CD4-positive, alpha-beta T cell (primary cell): ENCODE measurements around the gene USP47. TPM values are rescaled to one million over a fixed set of nuclear protein-coding genes. Genes with fewer than 3 reads are reported as not detected.

Experiments used
- ATAC-seq: fragments of 200-7000 bp; cut with Tn5 transposase; one replicate; pipeline ENCODE4 v1.10.0; 2022; ENCODE audit warnings: mild to moderate bottlenecking; ENCODE audit not compliant: poor library complexity
- CTCF ChIA-PET: fragments of 350-600 bp; sonication (Branson Sonifier 250); formaldehyde crosslinking; loops from one replicate; lab custom pipeline; 2021; ENCODE audit warnings: antibody characterized with exemption, inconsistent platforms; lab: Charles Lee
- POLR2A ChIA-PET: fragments of 350-600 bp; sonication (Branson Sonifier 250); formaldehyde crosslinking; loops from one replicate; lab custom pipeline; 2021; ENCODE audit warnings: antibody characterized with exemption, inconsistent platforms; lab: Charles Lee
- DNase-seq, 14 experiments: peaks; one replicate each; pipeline ENCODE4 v3.0.0-alpha.2; 2013 to 2020; ENCODE audit warnings: mixed read lengths in 2 of 14
- H3K27ac ChIP-seq, 2 donors: one replicate each; pipeline versions ENCODE4 v1.5.1 to v1.7.0; 2013; ENCODE audit warnings: low read length in 2 of 2, low read depth in 1 of 2, mild to moderate bottlenecking in 1 of 2
- H3K27me3 ChIP-seq, 2 experiments: 1 replicate in 1 of 2; 2 replicates in 1 of 2; pipeline versions ENCODE4 v1.6.1 to v1.7.0; 2013; ENCODE audit warnings: low read length in 2 of 2, control low read depth in 1 of 2, mild to moderate bottlenecking in 1 of 2, moderate library complexity in 1 of 2; ENCODE audit not compliant: insufficient read depth in 2 of 2, control insufficient read depth in 1 of 2
- H3K36me3 ChIP-seq: one replicate; pipeline ENCODE4 v1.6.1; 2013; ENCODE audit warnings: low read length, control low read depth; ENCODE audit not compliant: insufficient read depth
- H3K4me1 ChIP-seq: one replicate; pipeline ENCODE4 v1.6.1; 2013; ENCODE audit warnings: low read length, control low read depth; ENCODE audit not compliant: insufficient read depth
- H3K4me3 ChIP-seq: one replicate; pipeline ENCODE4 v1.5.1; 2013; ENCODE audit warnings: mild to moderate bottlenecking, low read length, moderate library complexity
- H3K9me3 ChIP-seq, 2 experiments: 1 replicate in 1 of 2; 2 replicates in 1 of 2; pipeline versions ENCODE4 v1.6.1 to v1.7.0; 2013; ENCODE audit warnings: low read length in 2 of 2, mild to moderate bottlenecking in 2 of 2, control low read depth in 1 of 2, moderate library complexity in 1 of 2; ENCODE audit not compliant: control insufficient read depth in 1 of 2, insufficient read depth in 1 of 2
- H3K27ac Mint-ChIP-seq: one replicate; pipeline ENCODE4 v1.8.0; 2020; ENCODE audit warnings: mixed read lengths
- H3K27me3 Mint-ChIP-seq: one replicate; pipeline ENCODE4 v1.8.0; 2021; ENCODE audit warnings: mixed read lengths
- H3K36me3 Mint-ChIP-seq: one replicate; pipeline ENCODE4 v1.8.0; 2021; ENCODE audit warnings: low read depth, mixed read lengths
- H3K4me1 Mint-ChIP-seq: one replicate; pipeline ENCODE4 v1.8.0; 2021; ENCODE audit warnings: low read depth, mixed read lengths
- H3K4me3 Mint-ChIP-seq: one replicate; pipeline ENCODE4 v1.8.0; 2020; ENCODE audit warnings: mild to moderate bottlenecking, mixed read lengths
- H3K9me3 Mint-ChIP-seq: one replicate; pipeline ENCODE4 v1.8.0; 2020; ENCODE audit warnings: mixed read lengths
- CTCF ChIP-seq: fragments of 200-600 bp; IDR thresholded peaks from one replicate; pipeline ENCODE4 v1.8.0; 2022; ENCODE audit warnings: antibody characterized with exemption, mild to moderate bottlenecking
- intact Hi-C, 2 experiments: fragments of 100-400 bp; cut with DNase I in 1 of 2; cut with micrococcal nuclease in 1 of 2; formaldehyde crosslinking; loops; one replicate each; pipeline versions ENCODE4 v1.15.1 to v1.9.0; 2023 to 2025; cut with DNase I, micrococcal nuclease
- total RNA-seq, 174 experiments: library from RNA in 2 of 174; stranded (reverse) in 2 of 174; gene quantifications; one replicate each; pipeline ENCODE4 v1.2.3 and lab custom pipeline; 2021 to 2026

Gene USP47
- total RNA-seq, 2 experiments from 2014 or later, result 97.0 to 100 TPM

- CTCF ChIA-PET, result no interaction called here
- ATAC-seq (no peak), DNase-seq (no peak)
- Mint-ChIP-seq H3K4me3 (no peak overlapping the region), H3K4me1 (peaks cover 40% of the 10 kb centered on the region), H3K36me3 (peaks cover 6% of the 10 kb centered on the region), H3K9me3 (no peaks in the 10 kb centered on the region), H3K27ac (no peak overlapping the region), H3K27me3 (no peaks in the 10 kb centered on the region)
- Histone ChIP-seq H3K36me3 (no peaks in the 10 kb centered on the region), H3K27me3 (no peaks in the 10 kb centered on the region), H3K4me3 (no peak overlapping the region), H3K4me1 (peaks cover 37% of the 10 kb centered on the region), H3K27ac (no peak overlapping the region), H3K9me3 (no peaks in the 10 kb centered on the region)
- POLR2A ChIA-PET, result no interaction called here
- intact Hi-C loops, result no loop called here
- TF ChIP-seq CTCF, result no peak
Observed at GRCh38 chr11:11963842-11964773, 122.3 kb downstream of the USP47 start.

GRCh38 chr11:11964774-11965150, 123.0 kb downstream of the USP47 start:
- DNase-seq (no peak), ATAC-seq (no peak)
- Mint-ChIP-seq H3K36me3 (peaks cover 5% of the 10 kb centered on the region), H3K27me3 (no peaks in the 10 kb centered on the region), H3K4me3 (no peak overlapping the region), H3K4me1 (peaks cover 33% of the 10 kb centered on the region), H3K9me3 (no peaks in the 10 kb centered on the region), H3K27ac (no peak overlapping the region)
- Histone ChIP-seq H3K27ac (no peak overlapping the region), H3K4me3 (no peak overlapping the region), H3K9me3 (no peaks in the 10 kb centered on the region), H3K36me3 (no peaks in the 10 kb centered on the region), H3K27me3 (no peaks in the 10 kb centered on the region), H3K4me1 (peaks cover 33% of the 10 kb centered on the region)
- POLR2A ChIA-PET, result no interaction called here
- intact Hi-C loops, result loop anchor here in 1 of 2 experiments (5.0 kb wide), 1 partner anchor 167 kb away; no protein-coding TSS in a partner anchor
- no peak for TF ChIP-seq CTCF
- CTCF ChIA-PET, result no interaction called here

GRCh38 chr11:11965192-11965591, 123.4 kb downstream of the USP47 start:
- TF ChIP-seq CTCF, result no peak
- no peak overlapping the region for H3K4me3 Mint-ChIP-seq
- H3K4me3 ChIP-seq, result no peak overlapping the region
- no peaks in the 10 kb centered on the region for H3K36me3 ChIP-seq
- H3K4me1 Mint-ChIP-seq, result peaks cover 29% of the 10 kb centered on the region
- intact Hi-C loops, result loop anchor here in 1 of 2 experiments (5.0 kb wide), 1 partner anchor 168 kb away; no protein-coding TSS in a partner anchor
- ChIA-PET CTCF (no interaction called here), POLR2A (no interaction called here)
- no peak for ATAC-seq
- H3K9me3 Mint-ChIP-seq, result no peaks in the 10 kb centered on the region
- peaks cover under 1% of the 10 kb centered on the region for H3K36me3 Mint-ChIP-seq
- H3K27ac ChIP-seq, result no peak overlapping the region
- H3K27me3 Mint-ChIP-seq, result no peaks in the 10 kb centered on the region
- no peaks in the 10 kb centered on the region for H3K27me3 ChIP-seq
- no peak for DNase-seq
- peaks cover 29% of the 10 kb centered on the region for H3K4me1 ChIP-seq
- no peak overlapping the region for H3K27ac Mint-ChIP-seq
- H3K9me3 ChIP-seq, result no peaks in the 10 kb centered on the region
